Measurements from ENCODE around the gene TMC7.
A peak's percentile ranks its signal among the peaks of the same experiment; 100 is the strongest.

Gene TMC7

DNA sequence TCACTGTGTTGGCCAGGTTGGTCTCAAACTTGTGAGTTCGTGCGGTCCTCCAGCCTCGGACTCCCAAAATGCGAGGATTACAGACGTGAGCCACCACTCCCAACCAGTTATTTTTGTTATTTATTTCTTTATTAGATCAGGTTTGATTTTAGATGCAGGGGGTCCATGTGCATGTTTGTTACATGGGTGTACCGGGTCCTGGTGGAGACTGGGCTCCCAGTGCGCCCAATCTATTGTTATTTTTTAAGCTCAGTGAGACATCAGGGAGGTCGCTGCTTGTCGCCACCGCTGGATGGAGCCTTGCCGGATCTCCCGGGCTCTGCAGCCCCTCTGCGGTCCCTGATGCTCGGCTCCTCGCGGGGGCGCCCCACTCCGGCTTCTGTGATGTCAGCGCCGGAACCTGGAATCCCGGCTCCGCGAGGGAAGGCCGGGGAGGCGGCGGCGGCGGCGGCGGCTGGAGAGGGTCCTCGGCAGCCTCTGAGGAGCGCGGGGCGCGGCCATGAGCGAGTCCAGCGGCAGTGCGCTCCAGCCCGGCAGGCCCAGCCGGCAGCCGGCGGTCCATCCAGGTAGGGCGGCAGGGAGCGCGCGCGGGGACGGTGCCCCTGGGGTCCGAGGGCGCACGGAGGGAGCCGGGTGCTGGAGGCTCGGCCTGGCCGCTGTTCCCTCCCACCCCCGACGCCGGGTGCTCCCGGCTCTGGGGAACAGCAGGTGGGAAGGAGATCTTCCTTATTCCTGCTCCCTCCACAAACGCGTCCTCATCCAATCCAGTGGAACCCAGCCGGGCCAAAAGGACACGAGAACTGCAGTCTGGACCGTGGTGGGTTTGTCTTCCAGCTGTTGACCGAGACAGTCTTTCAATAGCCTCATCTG lies at the start of gene TMC7:
TMC7 (plus strand) TSS at position 370 of the 870 bp plus-strand sequence; CDS start at position 500, 130 bp downstream.
- DNase-seq (ENCODE audit: low read depth): no peak
- TF ChIP-seq, protein P1, sequence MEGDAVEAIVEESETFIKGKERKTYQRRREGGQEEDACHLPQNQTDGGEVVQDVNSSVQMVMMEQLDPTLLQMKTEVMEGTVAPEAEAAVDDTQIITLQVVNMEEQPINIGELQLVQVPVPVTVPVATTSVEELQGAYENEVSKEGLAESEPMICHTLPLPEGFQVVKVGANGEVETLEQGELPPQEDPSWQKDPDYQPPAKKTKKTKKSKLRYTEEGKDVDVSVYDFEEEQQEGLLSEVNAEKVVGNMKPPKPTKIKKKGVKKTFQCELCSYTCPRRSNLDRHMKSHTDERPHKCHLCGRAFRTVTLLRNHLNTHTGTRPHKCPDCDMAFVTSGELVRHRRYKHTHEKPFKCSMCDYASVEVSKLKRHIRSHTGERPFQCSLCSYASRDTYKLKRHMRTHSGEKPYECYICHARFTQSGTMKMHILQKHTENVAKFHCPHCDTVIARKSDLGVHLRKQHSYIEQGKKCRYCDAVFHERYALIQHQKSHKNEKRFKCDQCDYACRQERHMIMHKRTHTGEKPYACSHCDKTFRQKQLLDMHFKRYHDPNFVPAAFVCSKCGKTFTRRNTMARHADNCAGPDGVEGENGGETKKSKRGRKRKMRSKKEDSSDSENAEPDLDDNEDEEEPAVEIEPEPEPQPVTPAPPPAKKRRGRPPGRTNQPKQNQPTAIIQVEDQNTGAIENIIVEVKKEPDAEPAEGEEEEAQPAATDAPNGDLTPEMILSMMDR (IDR thresholded peaks at IDR 0.05; ENCODE audit: control insufficient read depth, extremely low read depth, insufficient read depth): peak; percentile 79
- H3K4me3 ChIP-seq (ENCODE audit: low read depth, low read length): peak within 1 kb of the TSS; percentile 42

DNA sequence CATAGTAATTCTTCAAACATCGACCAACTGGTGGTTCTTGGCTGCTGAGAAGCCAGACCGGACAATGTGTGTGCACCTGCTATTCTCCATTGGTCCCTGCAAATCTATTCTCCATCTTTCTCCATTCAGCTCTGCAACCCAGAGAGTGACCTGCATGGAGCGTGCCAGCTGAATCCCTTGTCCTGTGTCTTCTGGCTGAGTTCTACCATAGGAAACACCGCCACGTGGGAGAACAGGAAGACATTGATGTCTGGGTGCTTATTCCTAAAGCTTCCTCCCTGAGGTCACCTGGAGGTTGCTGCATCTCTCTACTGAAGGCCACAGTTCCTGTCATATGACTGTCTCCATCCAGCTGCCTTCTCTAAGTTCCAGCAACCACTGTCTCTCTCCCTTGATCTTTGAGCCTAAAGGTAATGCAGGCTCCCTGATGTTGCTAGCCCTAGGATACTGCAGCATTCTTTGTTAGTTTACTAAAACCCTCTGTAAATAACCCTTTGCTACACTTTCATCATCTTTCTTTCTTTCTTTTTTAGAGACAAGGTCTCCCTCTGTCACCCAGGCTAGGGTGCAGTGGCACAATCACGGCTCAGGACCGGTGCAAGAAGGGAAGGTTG lies 46.9 kb upstream of the TMC7 start:
- TF ChIP-seq, protein P1 (IDR thresholded peaks at IDR 0.05; ENCODE audit: control insufficient read depth, extremely low read depth, insufficient read depth): no peak
- H3K4me3 ChIP-seq (ENCODE audit: low read depth, low read length): no peak overlapping the region
- no peak for DNase-seq (ENCODE audit: low read depth)

DNA sequence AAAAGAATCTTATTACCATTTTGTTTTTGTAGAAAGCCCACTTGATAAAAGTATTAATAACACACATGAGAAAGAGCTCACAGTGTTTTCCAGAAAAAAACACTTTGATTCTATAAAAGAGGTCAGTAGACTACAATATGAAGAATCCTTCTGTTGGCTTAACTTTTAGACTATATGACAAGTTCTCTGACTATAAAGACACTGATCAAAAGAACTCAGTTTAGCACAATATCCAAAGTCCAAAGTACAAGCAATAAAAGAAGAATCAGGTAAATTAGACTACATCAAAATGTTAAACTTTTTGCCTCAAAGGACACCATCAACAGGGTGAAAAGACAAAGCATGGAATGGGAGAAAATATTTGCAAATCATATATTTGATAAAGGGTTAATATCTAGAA lies 46.3 kb upstream of the TMC7 start:
- no peak for DNase-seq (ENCODE audit: low read depth)
- TF ChIP-seq, protein P1 (IDR thresholded peaks at IDR 0.05; ENCODE audit: control insufficient read depth, extremely low read depth, insufficient read depth): no peak
- no peak overlapping the region for H3K4me3 ChIP-seq (ENCODE audit: low read depth, low read length)

DNA sequence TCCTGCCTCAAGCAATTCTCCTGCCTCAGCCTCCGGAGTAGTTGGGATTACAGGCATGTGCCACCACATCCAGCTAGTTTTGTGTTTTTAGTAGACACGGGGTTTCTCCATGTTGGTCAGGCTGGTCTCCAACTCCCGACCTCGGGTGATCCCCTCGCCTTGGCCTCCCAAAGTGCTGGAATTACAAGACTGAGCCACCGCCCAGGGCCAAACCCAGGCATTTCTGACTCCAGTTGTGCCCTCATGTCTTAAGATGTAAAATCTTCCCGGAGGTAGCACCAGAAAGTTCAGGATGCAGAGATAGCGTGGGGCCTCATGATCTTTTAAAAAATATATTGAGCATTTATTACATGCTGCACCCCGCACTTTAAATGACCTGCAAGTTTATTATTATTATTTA lies 44.7 kb upstream of the TMC7 start:
- TF ChIP-seq, protein P1 (IDR thresholded peaks at IDR 0.05; ENCODE audit: control insufficient read depth, extremely low read depth, insufficient read depth): no peak
- no peak overlapping the region for H3K4me3 ChIP-seq (ENCODE audit: low read depth, low read length)
- DNase-seq (ENCODE audit: low read depth): no peak

DNA sequence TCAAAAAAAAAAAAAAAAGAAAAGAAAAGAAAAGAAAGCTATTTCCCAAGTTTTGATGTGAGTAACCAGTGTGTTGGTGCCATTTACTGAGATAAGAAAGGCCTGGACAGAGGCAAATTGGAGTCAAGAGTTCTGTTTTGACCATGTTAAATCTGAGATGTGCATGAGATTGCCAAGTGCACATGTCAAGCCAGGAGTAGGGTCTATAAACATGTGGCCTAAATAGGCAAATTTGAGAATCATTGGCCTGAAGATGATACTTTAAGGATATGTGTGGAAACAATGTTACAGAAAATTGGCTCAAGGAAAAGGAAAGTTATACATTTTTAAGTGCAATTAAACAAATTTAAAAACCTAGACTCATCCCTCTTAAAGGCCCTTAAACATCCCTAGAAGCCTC lies 42.3 kb upstream of the TMC7 start:
- no peak overlapping the region for H3K4me3 ChIP-seq (ENCODE audit: low read depth, low read length)
- no peak for DNase-seq (ENCODE audit: low read depth)
- TF ChIP-seq, protein P1 (IDR thresholded peaks at IDR 0.05; ENCODE audit: control insufficient read depth, extremely low read depth, insufficient read depth): no peak

DNA sequence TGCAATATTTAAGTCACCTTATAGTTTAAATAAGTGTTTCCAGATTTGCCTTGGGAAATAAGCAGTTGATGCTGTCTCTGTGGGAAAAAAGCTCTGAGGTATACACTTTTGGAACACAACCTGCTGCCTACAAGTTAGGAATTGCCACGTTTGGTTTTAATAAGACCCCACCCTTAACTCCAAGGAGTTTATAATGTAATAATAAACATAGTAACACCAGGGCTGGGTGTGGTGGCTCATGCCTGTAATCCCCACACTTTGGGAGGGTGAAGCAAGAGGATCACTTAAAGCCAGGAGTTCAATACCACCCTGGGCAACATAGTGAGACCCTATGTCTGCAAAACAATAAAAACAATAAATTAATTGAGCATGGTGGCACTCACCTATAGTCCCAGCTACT lies 41.7 kb upstream of the TMC7 start:
- DNase-seq (ENCODE audit: low read depth): no peak
- TF ChIP-seq, protein P1 (IDR thresholded peaks at IDR 0.05; ENCODE audit: control insufficient read depth, extremely low read depth, insufficient read depth): no peak
- no peak overlapping the region for H3K4me3 ChIP-seq (ENCODE audit: low read depth, low read length)
